Testis (tissue), 3 donors: Measurements from ENCODE around the gene PLK5. TPM values are rescaled to one million over a fixed set of nuclear protein-coding genes. Genes with fewer than 3 reads are reported as not detected.

ENCODE experiments used
- DNase-seq: peaks from one replicate; pipeline ENCODE4 v3.0.0-alpha.2; 2019
- H3K27ac ChIP-seq, 2 donors: fragments of 200-600 bp; sonication (generic); one replicate each; pipeline ENCODE4 v1.5.1; 2019
- H3K27me3 ChIP-seq: fragments of 200-600 bp; sonication (generic); one replicate; pipeline ENCODE4 v1.5.1; 2019
- H3K36me3 ChIP-seq: fragments of 200-600 bp; sonication (generic); one replicate; pipeline ENCODE4 v1.5.1; 2017; ENCODE audit warnings: low read depth; ENCODE audit errors: missing control alignments
- H3K4me1 ChIP-seq: fragments of 200-600 bp; sonication (generic); one replicate; pipeline ENCODE4 v1.5.1; 2019
- H3K4me3 ChIP-seq, 2 donors: fragments of 200-600 bp; sonication (generic); one replicate each; pipeline ENCODE4 v1.5.1; 2017 to 2019
- H3K9me3 ChIP-seq: fragments of 200-600 bp; sonication (generic); one replicate; pipeline ENCODE4 v1.5.1; 2017
- POLR2A ChIP-seq: fragments of 450-650 bp; IDR thresholded peaks from one replicate; pipeline ENCODE4 v1.6.1; 2017; ENCODE audit warnings: antibody characterized with exemption, mild to moderate bottlenecking, moderate library complexity
- WGBS, 2 donors: methylation state at CpG; one replicate each; pipeline ENCODE4 v1.1.5; 2018; 5-methylcytosine and 5-hydroxymethylcytosine counted together
- intact Hi-C: fragments of 100-400 bp; cut with DNase I; formaldehyde crosslinking; loops from one replicate; pipeline ENCODE4 v1.15.1; 2023; ENCODE audit warnings: low total_unique reads
- polyA plus RNA-seq: library from polyadenylated mRNA; stranded (reverse); fragments of 350-450 nt; fragmentation: Illumina TruSeq; extraction: RNeasy Lipid Tissue Mini Kit (QIAGEN cat#74804); gene quantifications from one replicate; pipeline ENCODE4 v1.2.3, GENCODE V29; 2014; ENCODE audit warnings: low read depth, low replicate concordance; ENCODE audit not compliant: insufficient read depth
- total RNA-seq, 2 donors: library from RNA; depleted of rRNA; stranded (reverse); fragments of >200 nt; gene quantifications; one replicate each; pipeline ENCODE4 v1.2.3, GENCODE V29; 2016
- TF ChIP-seq, protein P1 (sequence below), 3 experiments: fragments of 450-650 bp in 2 of 3; fragments of 200-600 bp in 1 of 3; sonication (generic) in 1 of 3; IDR thresholded peaks; one replicate each; pipeline ENCODE4 v1.5.1; 2016 to 2019; ENCODE audit warnings: antibody characterized with exemption in 3 of 3, mild to moderate bottlenecking in 2 of 3, moderate library complexity in 1 of 3

Gene PLK5
- total and polyA plus RNA-seq, 3 donors from 2014 or later = 2.4 to 31.5 (median 13.4) TPM

DNA sequence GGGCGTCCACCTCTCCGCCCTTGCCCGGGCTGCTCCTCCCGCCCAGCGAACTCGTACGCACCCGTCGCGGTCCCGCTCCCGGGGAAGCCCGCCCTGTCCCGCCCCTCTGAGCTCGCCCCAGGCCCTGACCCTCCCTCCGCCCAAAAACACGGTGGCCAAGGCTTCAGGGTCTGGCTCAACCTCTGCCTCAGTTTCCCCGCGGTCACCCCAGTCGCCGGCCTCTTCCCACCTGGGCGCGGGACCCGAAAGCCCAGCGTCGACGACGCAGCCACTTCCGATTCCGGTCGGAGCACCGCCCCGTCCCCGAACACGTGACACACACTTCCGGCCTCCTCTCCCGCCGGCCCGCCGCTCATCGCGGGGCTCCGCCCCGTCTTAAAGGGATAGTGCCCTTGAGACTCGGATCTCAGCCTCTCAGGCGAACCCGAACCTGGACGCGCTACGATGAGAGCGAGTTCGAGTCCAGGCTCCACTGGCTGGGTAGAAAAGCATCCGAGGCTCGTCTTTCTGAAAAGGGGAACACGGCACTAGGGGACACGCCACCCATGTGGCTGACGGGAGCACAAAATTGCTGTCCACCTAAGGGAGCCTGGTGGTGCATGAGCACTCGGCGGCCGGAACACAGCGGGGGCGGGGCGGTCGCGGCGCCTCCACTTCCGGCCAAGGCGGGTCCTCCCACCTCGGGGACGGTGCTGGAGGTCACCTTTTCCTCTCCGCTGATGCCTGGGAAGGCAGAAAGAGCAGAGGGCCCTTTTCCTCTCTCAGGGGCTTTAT is 44.8 kb upstream of the PLK5 start, which contains the start of gene C19orf25:
Gene C19orf25, minus strand, starts transcription at position 282 of the 774 bp plus-strand sequence. CDS start 312 bp downstream, outside the sequence.
- Histone ChIP-seq H3K27ac (peak within 1 kb of the TSS; percentile 61 to 62), H3K27me3 (no peaks in the 10 kb centered on the region), H3K4me3 (peak within 1 kb of the TSS; percentile 89 to 98), H3K9me3 (no peaks in the 10 kb centered on the region), H3K36me3 (no peaks in the 10 kb centered on the region), H3K4me1 (peaks cover 14% of the 10 kb centered on the region)
- intact Hi-C loops = no loop called here
- 1 to 2% methylated on average over 4 to 71 of the region's 71 CpGs for WGBS, 2 donors
- TF ChIP-seq POLR2A = no peak
- TF ChIP-seq, protein P1, sequence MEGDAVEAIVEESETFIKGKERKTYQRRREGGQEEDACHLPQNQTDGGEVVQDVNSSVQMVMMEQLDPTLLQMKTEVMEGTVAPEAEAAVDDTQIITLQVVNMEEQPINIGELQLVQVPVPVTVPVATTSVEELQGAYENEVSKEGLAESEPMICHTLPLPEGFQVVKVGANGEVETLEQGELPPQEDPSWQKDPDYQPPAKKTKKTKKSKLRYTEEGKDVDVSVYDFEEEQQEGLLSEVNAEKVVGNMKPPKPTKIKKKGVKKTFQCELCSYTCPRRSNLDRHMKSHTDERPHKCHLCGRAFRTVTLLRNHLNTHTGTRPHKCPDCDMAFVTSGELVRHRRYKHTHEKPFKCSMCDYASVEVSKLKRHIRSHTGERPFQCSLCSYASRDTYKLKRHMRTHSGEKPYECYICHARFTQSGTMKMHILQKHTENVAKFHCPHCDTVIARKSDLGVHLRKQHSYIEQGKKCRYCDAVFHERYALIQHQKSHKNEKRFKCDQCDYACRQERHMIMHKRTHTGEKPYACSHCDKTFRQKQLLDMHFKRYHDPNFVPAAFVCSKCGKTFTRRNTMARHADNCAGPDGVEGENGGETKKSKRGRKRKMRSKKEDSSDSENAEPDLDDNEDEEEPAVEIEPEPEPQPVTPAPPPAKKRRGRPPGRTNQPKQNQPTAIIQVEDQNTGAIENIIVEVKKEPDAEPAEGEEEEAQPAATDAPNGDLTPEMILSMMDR (IDR thresholded peaks at IDR 0.05) = no peak
- DNase-seq = peak; percentile 97

DNA sequence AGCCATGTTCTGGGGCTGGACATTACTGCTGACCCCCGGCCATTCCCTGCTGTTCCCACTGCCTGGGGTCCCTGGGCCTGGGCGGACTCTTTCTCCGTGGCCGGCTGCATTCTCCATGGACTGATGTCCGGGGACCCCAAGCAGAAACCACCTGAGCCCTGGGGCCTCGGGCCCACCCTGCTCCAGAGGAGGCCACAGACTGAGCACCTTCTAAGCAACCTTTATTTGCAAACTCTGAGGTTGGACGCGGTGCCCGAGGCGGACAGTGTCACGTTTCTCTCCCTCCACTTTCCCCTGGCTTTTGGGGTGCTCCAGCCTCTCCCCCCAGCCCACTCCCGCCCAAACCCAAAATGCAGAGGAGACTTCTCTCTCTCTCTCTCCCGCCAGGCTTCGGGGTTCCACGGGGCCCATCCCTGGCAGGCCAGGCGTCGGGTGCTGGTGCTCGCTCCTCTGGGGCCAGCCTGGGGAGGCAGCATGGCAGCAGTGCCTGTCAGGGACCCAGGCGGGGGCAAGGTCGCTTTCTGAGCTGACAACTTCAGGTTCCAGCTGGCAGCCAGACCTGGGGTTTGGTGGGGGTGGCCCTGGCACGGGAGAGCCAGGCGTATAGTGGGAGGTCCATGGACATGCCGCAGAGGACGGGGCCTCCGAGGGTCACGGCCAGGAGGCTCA is 42.5 kb upstream of the PLK5 start:
- no peaks in the 10 kb centered on the region for H3K36me3 ChIP-seq
- intact Hi-C loops = no loop called here
- no peak overlapping the region for H3K27ac ChIP-seq
- 90 to 92% methylated on average over 17 to 26 of the region's 26 CpGs for WGBS, 2 donors
- H3K9me3 ChIP-seq = no peaks in the 10 kb centered on the region
- H3K4me3 ChIP-seq = no peak overlapping the region
- H3K27me3 ChIP-seq = no peaks in the 10 kb centered on the region
- peaks cover 14% of the 10 kb centered on the region for H3K4me1 ChIP-seq
- no peak for TF ChIP-seq POLR2A
- TF ChIP-seq, protein P1 (IDR thresholded peaks at IDR 0.05) = no peak
- no peak for DNase-seq

GRCh38 chr19:1481893-1482360 is 42.0 kb upstream of the PLK5 start:
- WGBS, 2 donors = 91 to 93% methylated on average over 5 to 36 of the region's 36 CpGs
- Histone ChIP-seq H3K4me3 (no peak overlapping the region), H3K4me1 (peaks cover 14% of the 10 kb centered on the region), H3K36me3 (no peaks in the 10 kb centered on the region), H3K27ac (no peak overlapping the region), H3K27me3 (no peaks in the 10 kb centered on the region), H3K9me3 (no peaks in the 10 kb centered on the region)
- DNase-seq = no peak
- intact Hi-C loops = no loop called here
- TF ChIP-seq, protein P1 (IDR thresholded peaks at IDR 0.05) = no peak
- no peak for TF ChIP-seq POLR2A

DNA sequence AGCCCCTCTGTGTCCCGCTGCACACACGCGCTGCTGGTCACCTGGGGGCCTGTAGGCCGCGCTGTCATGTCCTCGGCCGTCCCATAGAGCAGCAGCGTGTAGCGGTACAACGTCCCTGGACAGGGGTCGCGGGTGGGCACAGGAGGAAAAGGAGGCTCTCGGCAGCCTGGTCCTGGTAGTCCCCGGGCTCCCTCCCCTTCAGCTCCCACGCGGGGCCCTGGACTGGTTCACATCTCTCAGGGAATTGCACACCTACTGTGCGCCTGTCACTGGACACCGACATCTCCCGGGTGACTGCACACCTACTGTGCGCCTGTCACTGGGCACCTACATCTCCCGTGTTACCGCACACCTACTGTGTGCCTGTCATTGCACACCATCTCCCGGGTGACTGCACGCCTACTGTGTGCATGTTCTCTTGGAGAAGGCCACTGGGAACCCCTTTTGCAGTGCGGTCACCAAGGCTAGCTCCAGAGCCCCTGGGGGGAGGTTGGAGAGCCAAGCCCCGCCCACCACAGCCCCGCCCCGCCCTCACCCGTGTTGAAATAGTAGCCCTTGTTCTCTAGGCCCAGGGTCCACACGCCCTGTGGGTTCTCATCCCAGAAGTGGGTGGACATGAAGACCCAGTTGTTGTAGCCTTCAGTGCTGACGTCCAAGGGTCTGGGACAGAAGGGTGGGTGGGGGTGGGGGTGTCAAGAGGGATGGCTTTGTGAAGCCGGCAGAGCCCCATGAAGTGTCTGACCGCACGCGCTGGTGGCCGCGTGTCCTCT is 41.3 kb upstream of the PLK5 start:
- Histone ChIP-seq H3K36me3 (no peaks in the 10 kb centered on the region), H3K9me3 (no peaks in the 10 kb centered on the region), H3K4me1 (peaks cover 14% of the 10 kb centered on the region), H3K27ac (no peak overlapping the region), H3K27me3 (no peaks in the 10 kb centered on the region), H3K4me3 (no peak overlapping the region)
- intact Hi-C loops = no loop called here
- DNase-seq = no peak
- WGBS, 2 donors = 78 to 82% methylated on average over 25 to 37 of the region's 37 CpGs
- TF ChIP-seq, protein P1 (IDR thresholded peaks at IDR 0.05) = no peak
- no peak for TF ChIP-seq POLR2A
